ENCODE data around the gene NALCN. TPM values are rescaled to one million over a fixed set of nuclear protein-coding genes. Genes with fewer than 3 reads are reported as not detected.

Gene NALCN
- total and polyA plus RNA-seq, 8 donors, result 0.26 to 1.9 (median 0.74) TPM

- ATAC-seq (peak; percentile 79), DNase-seq (peak in 2 of 4 donors; percentile 11 to 80)
- peak overlapping the region; percentile 18 to 28 for H3K4me3 ChIP-seq
- peak in 1 of 2 donors; percentile 15 for TF ChIP-seq CTCF (IDR thresholded peaks at IDR 0.05)
- peak overlapping the region in 1 of 2 donors; percentile 29 for H3K27ac ChIP-seq
- peaks cover 0 to 26% of the 10 kb centered on the region in 2 donors for H3K27me3 ChIP-seq
- H3K4me1 ChIP-seq, result no peaks in the 10 kb centered on the region
- no peaks in the 10 kb centered on the region for H3K9me3 ChIP-seq
- H3K36me3 ChIP-seq, result no peaks in the 10 kb centered on the region
- intact Hi-C loops (cut with DNase I), result no loop called here
These were observed 37.5 kb upstream of the NALCN start for GRCh38 chr13:101453784-101454201.

GRCh38 chr13:101452519-101453485 is 36.5 kb upstream of the NALCN start, which contains the start of gene ITGBL1:
TSS of gene ITGBL1 (plus strand) at chr13:101452675. CDS start at chr13:101452834, 159 bp downstream.
- H3K4me3 ChIP-seq, result peak within 1 kb of the TSS; percentile 18 to 28
- H3K4me1 ChIP-seq, result no peaks in the 10 kb centered on the region
- DNase-seq, result peak in 1 of 4 donors; percentile 65
- H3K27ac ChIP-seq, result peak within 1 kb of the TSS in 1 of 2 donors; percentile 45
- intact Hi-C loops (cut with DNase I), result no loop called here
- H3K9me3 ChIP-seq, result no peaks in the 10 kb centered on the region
- peaks cover 0 to 26% of the 10 kb centered on the region in 2 donors for H3K27me3 ChIP-seq
- peak; percentile 13 for ATAC-seq
- TF ChIP-seq CTCF (IDR thresholded peaks at IDR 0.05), result no peak
- no peaks in the 10 kb centered on the region for H3K36me3 ChIP-seq

- no peaks in the 10 kb centered on the region for H3K36me3 ChIP-seq
- peaks cover 0 to 26% of the 10 kb centered on the region in 2 donors for H3K27me3 ChIP-seq
- ATAC-seq, result no peak
- no peak for TF ChIP-seq CTCF (IDR thresholded peaks at IDR 0.05)
- no peaks in the 10 kb centered on the region for H3K9me3 ChIP-seq
- DNase-seq, result no peak
- no peak overlapping the region for H3K4me3 ChIP-seq
- H3K4me1 ChIP-seq, result no peaks in the 10 kb centered on the region
- no peak overlapping the region for H3K27ac ChIP-seq
- intact Hi-C loops (cut with DNase I), result no loop called here
These were observed 35.3 kb upstream of the NALCN start for GRCh38 chr13:101451641-101452040.

- intact Hi-C loops (cut with DNase I), result no loop called here
- Histone ChIP-seq H3K4me3 (no peak overlapping the region), H3K9me3 (no peaks in the 10 kb centered on the region), H3K27me3 (peaks cover 0 to 26% of the 10 kb centered on the region in 2 donors), H3K27ac (no peak overlapping the region), H3K36me3 (no peaks in the 10 kb centered on the region), H3K4me1 (no peaks in the 10 kb centered on the region)
- no peak for ATAC-seq
- TF ChIP-seq CTCF (IDR thresholded peaks at IDR 0.05), result no peak
- no peak for DNase-seq
These were observed 34.4 kb upstream of the NALCN start for GRCh38 chr13:101450749-101451130.

All from left lung (tissue), 10 donors.